Thymus (tissue), 11 donors: ENCODE results near the gene UBE3B. TPM values are rescaled to one million over a fixed set of nuclear protein-coding genes. Genes with fewer than 3 reads are reported as not detected.

Experiments
- DNase-seq, 9 donors: peaks; one replicate each; pipeline ENCODE4 v3.0.0-alpha.2; 2013; ENCODE audit warnings: low spot score in 9 of 9, low read depth in 6 of 9, missing footprints in 1 of 9
- H3K27ac ChIP-seq, 2 donors: one replicate each; pipeline ENCODE4 v1.5.1; 2013; ENCODE audit warnings: control low read depth in 1 of 2, low read depth in 1 of 2, low read length in 1 of 2, mild to moderate bottlenecking in 1 of 2, moderate library complexity in 1 of 2
- H3K27me3 ChIP-seq, 2 donors: one replicate each; pipeline ENCODE4 v1.5.1; 2013; ENCODE audit warnings: low read length in 1 of 2; ENCODE audit not compliant: control insufficient read depth in 2 of 2, insufficient read depth in 1 of 2
- H3K36me3 ChIP-seq, 2 donors: one replicate each; pipeline ENCODE4 v1.5.1; 2013; ENCODE audit warnings: low read length in 1 of 2, mild to moderate bottlenecking in 1 of 2, moderate library complexity in 1 of 2; ENCODE audit not compliant: control insufficient read depth in 2 of 2, insufficient read depth in 2 of 2
- H3K4me1 ChIP-seq, 2 donors: one replicate each; pipeline ENCODE4 v1.5.1; 2013; ENCODE audit warnings: low read length in 2 of 2; ENCODE audit not compliant: control insufficient read depth in 2 of 2, insufficient read depth in 2 of 2
- H3K4me3 ChIP-seq, 2 donors: one replicate each; pipeline ENCODE4 v1.5.1; 2013; ENCODE audit warnings: low read length in 2 of 2, control low read depth in 1 of 2, mild to moderate bottlenecking in 1 of 2
- H3K9me3 ChIP-seq, 2 donors: one replicate each; pipeline ENCODE4 v1.5.1; 2013; ENCODE audit warnings: low read length in 1 of 2, mild to moderate bottlenecking in 1 of 2; ENCODE audit not compliant: control insufficient read depth in 2 of 2, insufficient read depth in 1 of 2
- WGBS: extraction: QIAGEN DNeasy Blood & Tissue Kit; methylation state at CpG from one replicate; pipeline ENCODE4 v1.1.7; 2013; 5-methylcytosine and 5-hydroxymethylcytosine counted together
- polyA plus RNA-seq: library from polyadenylated mRNA; stranded (reverse); fragments of 200-250 nt; gene quantifications from one replicate; pipeline ENCODE4 v1.2.3, GENCODE V29; 2013
- total RNA-seq: library from RNA; stranded (reverse); fragments of 120-200 nt; gene quantifications from one replicate; pipeline ENCODE4 v1.2.4, GENCODE V29; 2013
- donor health status: healthy.

Gene UBE3B
- total and polyA plus RNA-seq, 2 donors = 11.7 to 13.5 TPM

DNA sequence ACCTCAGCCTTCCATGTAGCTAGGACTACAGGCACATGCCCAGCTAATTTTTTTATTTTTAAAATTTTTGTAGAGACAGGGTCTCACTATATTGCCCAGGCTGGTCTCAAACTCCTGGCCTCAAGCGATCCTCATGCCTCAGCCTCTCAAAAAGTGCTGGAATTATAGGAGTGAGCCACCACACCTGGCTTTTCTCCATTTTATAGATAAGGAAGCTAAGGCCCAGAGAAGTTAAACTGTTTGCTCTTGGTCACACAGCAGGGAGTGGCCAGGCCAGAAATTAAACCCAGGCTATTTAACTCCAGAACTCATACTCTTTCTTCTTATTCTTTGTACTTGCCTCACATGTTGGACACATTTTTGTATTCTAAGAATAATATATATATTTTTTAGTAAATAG is 16.5 kb downstream of the UBE3B start:
- no peak overlapping the region for H3K27ac ChIP-seq
- WGBS = 99% methylated on average over 1 of the region's 1 CpG
- no peak for DNase-seq

GRCh38 chr12:109494348-109494881 is 17.0 kb downstream of the UBE3B start:
- H3K4me1 ChIP-seq = no peaks in the 10 kb centered on the region
- no peaks in the 10 kb centered on the region for H3K27me3 ChIP-seq
- H3K27ac ChIP-seq = no peak overlapping the region
- peaks cover 33 to 52% of the 10 kb centered on the region in 2 donors for H3K36me3 ChIP-seq
- no peak overlapping the region for H3K4me3 ChIP-seq
- 98% methylated on average over 7 of the region's 7 CpGs for WGBS
- no peak for DNase-seq
- H3K9me3 ChIP-seq = no peaks in the 10 kb centered on the region

More for the DNA sequence above, 16.5 kb downstream of the UBE3B start:
- Histone ChIP-seq H3K36me3 (peaks cover 33 to 52% of the 10 kb centered on the region in 2 donors), H3K4me1 (no peaks in the 10 kb centered on the region), H3K9me3 (no peaks in the 10 kb centered on the region), H3K27me3 (no peaks in the 10 kb centered on the region), H3K4me3 (no peak overlapping the region)

DNA sequence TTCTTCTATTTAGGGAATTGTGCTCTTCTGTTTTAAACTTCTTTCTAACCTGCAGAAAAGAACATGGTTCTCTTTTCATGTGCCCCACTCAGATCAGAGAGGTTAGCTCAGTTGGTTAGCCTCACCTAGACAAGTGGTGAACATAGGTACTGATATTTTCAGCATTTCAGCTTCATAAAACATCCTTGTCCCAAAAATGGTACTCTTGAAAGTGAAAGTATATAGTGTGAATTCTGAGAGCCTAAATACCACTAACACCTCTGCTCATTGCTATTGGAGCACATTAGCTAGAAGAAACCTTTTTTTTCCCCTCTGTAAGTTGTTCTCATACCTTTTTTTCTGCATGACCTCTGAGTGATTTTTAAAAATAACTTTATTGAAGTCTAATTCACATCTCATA is 17.6 kb downstream of the UBE3B start:
- H3K27me3 ChIP-seq = no peaks in the 10 kb centered on the region
- H3K4me3 ChIP-seq = no peak overlapping the region
- DNase-seq = no peak
- H3K9me3 ChIP-seq = no peaks in the 10 kb centered on the region
- H3K4me1 ChIP-seq = no peaks in the 10 kb centered on the region
- no peak overlapping the region for H3K27ac ChIP-seq
- peaks cover 30 to 50% of the 10 kb centered on the region in 2 donors for H3K36me3 ChIP-seq

GRCh38 chr12:109496306-109496705 is 18.9 kb downstream of the UBE3B start:
- Histone ChIP-seq H3K27ac (no peak overlapping the region), H3K4me3 (no peak overlapping the region), H3K9me3 (no peaks in the 10 kb centered on the region), H3K27me3 (no peaks in the 10 kb centered on the region), H3K4me1 (no peaks in the 10 kb centered on the region), H3K36me3 (peaks cover 37 to 52% of the 10 kb centered on the region in 2 donors)
- DNase-seq = no peak

DNA sequence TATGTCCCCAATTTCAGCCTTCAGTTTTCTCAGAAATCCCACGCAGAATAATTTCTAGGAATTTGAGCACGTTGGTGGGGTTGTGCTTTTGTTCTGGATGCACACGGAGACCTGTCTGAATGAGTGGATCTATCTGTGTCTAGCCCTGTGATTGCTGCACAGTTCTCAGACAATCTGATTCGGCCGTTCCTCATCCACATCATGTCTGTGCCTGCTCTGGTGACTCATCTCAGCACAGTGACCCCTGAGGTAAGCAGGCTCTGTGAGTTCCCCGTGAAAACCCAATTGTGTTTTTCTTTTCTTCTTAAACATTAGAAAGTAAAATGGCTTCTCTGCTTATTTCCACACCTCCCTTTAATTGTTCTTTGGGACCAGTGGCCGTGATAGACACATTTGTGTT is 20.2 kb downstream of the UBE3B start:
- 95% methylated on average over 7 of the region's 7 CpGs for WGBS
- no peak for DNase-seq
- no peaks in the 10 kb centered on the region for H3K4me1 ChIP-seq
- no peaks in the 10 kb centered on the region for H3K27me3 ChIP-seq
- no peaks in the 10 kb centered on the region for H3K9me3 ChIP-seq
- peaks cover 41 to 50% of the 10 kb centered on the region in 2 donors for H3K36me3 ChIP-seq
- H3K27ac ChIP-seq = no peak overlapping the region
- H3K4me3 ChIP-seq = no peak overlapping the region

DNA sequence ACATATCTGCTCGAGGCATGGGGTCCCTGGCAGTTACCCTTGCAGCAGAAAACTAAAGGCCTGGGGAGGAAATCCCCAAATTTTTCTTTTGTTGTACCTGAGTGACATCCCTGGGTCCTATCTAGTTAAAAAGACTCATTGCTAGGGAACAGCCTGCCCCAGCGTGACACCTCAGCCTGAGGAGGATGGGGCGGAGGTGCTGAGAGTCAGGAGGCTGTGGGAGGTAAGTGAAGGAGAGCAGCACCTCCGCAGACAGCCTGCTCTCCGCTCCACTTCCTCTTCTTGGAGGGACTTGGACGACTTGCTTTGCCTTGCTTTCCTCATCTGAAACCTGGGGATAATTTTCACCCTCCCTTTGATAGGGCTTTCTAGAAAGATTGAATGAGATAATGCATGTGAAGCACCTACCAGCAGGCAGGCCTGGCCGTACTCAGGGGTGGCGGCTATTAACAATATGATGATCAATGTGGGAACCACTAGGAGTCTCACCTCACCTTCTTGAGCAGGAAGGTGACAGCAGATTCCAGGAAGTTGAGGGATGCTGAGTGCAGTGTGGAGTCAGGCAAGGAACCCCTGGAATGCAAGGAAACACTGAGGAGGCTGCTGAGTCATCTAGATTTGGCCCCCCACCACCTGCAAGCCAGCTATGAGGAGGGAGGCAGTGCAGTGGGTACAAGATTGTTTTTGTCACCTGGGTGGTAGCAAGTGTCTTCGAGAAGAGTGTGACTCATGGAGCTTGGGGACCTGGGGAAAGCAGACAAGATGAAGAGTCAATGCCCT is 23.2 kb downstream of the UBE3B start:
- Histone ChIP-seq H3K9me3 (no peaks in the 10 kb centered on the region), H3K36me3 (peaks cover 61 to 68% of the 10 kb centered on the region in 2 donors), H3K27me3 (no peaks in the 10 kb centered on the region), H3K27ac (no peak overlapping the region), H3K4me1 (no peaks in the 10 kb centered on the region), H3K4me3 (no peak overlapping the region)
- no peak for DNase-seq
- WGBS = 95% methylated on average over 9 of the region's 9 CpGs

GRCh38 chr12:109501299-109501698 is 23.9 kb downstream of the UBE3B start:
- no peaks in the 10 kb centered on the region for H3K27me3 ChIP-seq
- H3K4me3 ChIP-seq = no peak overlapping the region
- no peaks in the 10 kb centered on the region for H3K4me1 ChIP-seq
- H3K9me3 ChIP-seq = no peaks in the 10 kb centered on the region
- no peak for DNase-seq
- WGBS = 99% methylated on average over 6 of the region's 6 CpGs
- H3K36me3 ChIP-seq = peaks cover 65 to 73% of the 10 kb centered on the region in 2 donors
- no peak overlapping the region for H3K27ac ChIP-seq

GRCh38 chr12:109502332-109502731 is 24.9 kb downstream of the UBE3B start:
- Histone ChIP-seq H3K36me3 (peaks cover 72 to 81% of the 10 kb centered on the region in 2 donors), H3K27ac (no peak overlapping the region), H3K9me3 (no peaks in the 10 kb centered on the region), H3K4me3 (no peak overlapping the region), H3K27me3 (no peaks in the 10 kb centered on the region), H3K4me1 (no peaks in the 10 kb centered on the region)
- DNase-seq = no peak
- 99% methylated on average over 5 of the region's 5 CpGs for WGBS

GRCh38 chr12:109503611-109504010 is 26.2 kb downstream of the UBE3B start:
- Histone ChIP-seq H3K36me3 (peaks cover 73 to 82% of the 10 kb centered on the region in 2 donors), H3K9me3 (no peaks in the 10 kb centered on the region), H3K4me3 (no peak overlapping the region), H3K27me3 (no peaks in the 10 kb centered on the region), H3K27ac (no peak overlapping the region), H3K4me1 (no peaks in the 10 kb centered on the region)
- no peak for DNase-seq
- WGBS = 81% methylated on average over 3 of the region's 3 CpGs
